Measurements from ENCODE around the gene NACA.

GRCh38 chr12:56720731-56721151 is 4.4 kb downstream of the NACA start:
- no peak for TF ChIP-seq YY1 (IDR thresholded peaks at IDR 0.05; ENCODE audit: insufficient read depth, insufficient read length)
- TF ChIP-seq ZNF274 (IDR thresholded peaks at IDR 0.05; ENCODE audit: low read depth, low read length): no peak

Measured in NT2/D1 (cell line).